K562 (cell line): ENCODE measurements around the gene BSDC1. TPM values are rescaled to one million over a fixed set of nuclear protein-coding genes. Genes with fewer than 3 reads are reported as not detected.

Experiments
- CREB1 ChIP-seq, 2 experiments: sonication (generic) in 1 of 2; formaldehyde crosslinking in 1 of 2; IDR thresholded peaks; 2 replicates each; pipeline versions ENCODE4 v1.6.1 to v1.8.0; 2012 to 2022; ENCODE audit warnings: inconsistent platforms in 1 of 2, mild to moderate bottlenecking in 1 of 2, missing genetic modification reagents in 1 of 2, moderate library complexity in 1 of 2
- FOXP4 ChIP-seq: sonication (generic); formaldehyde crosslinking; IDR thresholded peaks from 2 replicates; pipeline ENCODE4 v1.8.0; 2022; ENCODE audit warnings: mild to moderate bottlenecking, missing genetic modification reagents, borderline replicate concordance
- GTF2B ChIP-seq: IDR thresholded peaks from 2 replicates; pipeline ENCODE4 v1.6.1; 2011; ENCODE audit not compliant: insufficient read length; ENCODE audit errors: extremely low read depth
- HDAC8 ChIP-seq: fragments of 450-650 bp; IDR thresholded peaks from 2 replicates; pipeline ENCODE4 v1.6.1; 2016; ENCODE audit warnings: mild to moderate bottlenecking, missing genetic modification characterization, moderate library complexity, missing compliant biosample characterization
- MYNN ChIP-seq, 2 experiments: sonication (generic); formaldehyde crosslinking in 1 of 2; IDR thresholded peaks; 2 replicates each; pipeline versions ENCODE4 v1.5.0 to v1.6.1; 2016 to 2020; ENCODE audit warnings: antibody characterized with exemption in 1 of 2, missing genetic modification reagents in 1 of 2
- RHOXF2B ChIP-seq: fragments of 250-450 bp; sonication (Bioruptor Pico); conservative IDR thresholded peaks from 2 replicates; pipeline ENCODE4 v1.5.1; 2021
- SPI1 ChIP-seq: IDR thresholded peaks from 2 replicates; pipeline ENCODE4 v1.6.1; 2011; ENCODE audit warnings: low read depth, low read length, control low read depth, borderline replicate concordance
- TARDBP ChIP-seq: fragments of 450-650 bp; IDR thresholded peaks from 2 replicates; pipeline ENCODE4 v1.6.1; 2016
- U2AF2 ChIP-seq: fragments of 200-400 bp; formaldehyde crosslinking; optimal IDR thresholded peaks from 2 replicates; pipeline ENCODE3; 2017; ENCODE audit warnings: low read depth, mild to moderate bottlenecking, low read length
- ZFPM2 ChIP-seq: fragments of 250-450 bp; sonication (Bioruptor Pico); IDR thresholded peaks from 2 replicates; pipeline ENCODE4 v1.5.1; 2022; ENCODE audit warnings: mild to moderate bottlenecking
- ZNF408 ChIP-seq: fragments of 250-450 bp; sonication (Bioruptor Pico); IDR thresholded peaks from 2 replicates; pipeline ENCODE4 v1.4.0; 2020; ENCODE audit warnings: low read depth, mild to moderate bottlenecking, moderate library complexity
- ZSCAN29 ChIP-seq: fragments of 450-650 bp; IDR thresholded peaks from 2 replicates; pipeline ENCODE4 v1.6.1; 2017
- polyA plus RNA-seq, 8 experiments: library from polyadenylated mRNA; depleted of rRNA in 4 of 8; stranded (reverse) in 5 of 8; unstranded in 3 of 8; fragments of >200 nt; fragmentation: Nextera tagmentation in 2 of 8; fragmentation: Illumina TruSeq in 1 of 8; extraction: Ambion mirVana in 2 of 8; extraction: Trizol in 1 of 8; gene quantifications; 2 replicates each; pipeline versions ENCODE4 v1.2.1 to v1.2.3, GENCODE V29; 2011 to 2014; ENCODE audit warnings: inconsistent platforms in 1 of 8, missing spikeins in 1 of 8
- total RNA-seq, 7 experiments: library from RNA; depleted of rRNA in 6 of 7; stranded (reverse); fragments of >200 nt in 6 of 7; fragmentation: Illumina TruSeq in 2 of 7; extraction: Trizol in 2 of 7; gene quantifications; 2 replicates each; pipeline versions ENCODE4 v1.2.1 to v1.2.3, GENCODE V29; 2011 to 2021; ENCODE audit warnings: low replicate concordance in 1 of 7
- TF ChIP-seq, protein P1 (sequence below), 2 experiments: fragments of 150-350 bp in 1 of 2; IDR thresholded peaks; 2 replicates each; pipeline ENCODE4 v1.6.1; 2012 to 2016; ENCODE audit warnings: low read depth in 2 of 2, low read length in 2 of 2, mild to moderate bottlenecking in 1 of 2, moderate library complexity in 1 of 2
- TF ChIP-seq, protein P2 (sequence below): fragments of 450-650 bp; formaldehyde crosslinking; IDR thresholded peaks from 2 replicates; pipeline ENCODE4 v1.4.0; 2022; ENCODE audit warnings: missing genetic modification characterization
- TF ChIP-seq, protein P3 (sequence below): fragments of 450-650 bp; IDR thresholded peaks from 2 replicates; pipeline ENCODE4 v1.6.1; 2014; ENCODE audit warnings: low read depth, mild to moderate bottlenecking, moderate library complexity, borderline replicate concordance

Gene BSDC1
- total and polyA plus RNA-seq, 9 of the 15 experiments (the other 6 are each of a cell fraction or from before 2014, with no cell fraction given): 10.2 to 96.8 (median 73.1) TPM

- TF ChIP-seq, protein P1, sequence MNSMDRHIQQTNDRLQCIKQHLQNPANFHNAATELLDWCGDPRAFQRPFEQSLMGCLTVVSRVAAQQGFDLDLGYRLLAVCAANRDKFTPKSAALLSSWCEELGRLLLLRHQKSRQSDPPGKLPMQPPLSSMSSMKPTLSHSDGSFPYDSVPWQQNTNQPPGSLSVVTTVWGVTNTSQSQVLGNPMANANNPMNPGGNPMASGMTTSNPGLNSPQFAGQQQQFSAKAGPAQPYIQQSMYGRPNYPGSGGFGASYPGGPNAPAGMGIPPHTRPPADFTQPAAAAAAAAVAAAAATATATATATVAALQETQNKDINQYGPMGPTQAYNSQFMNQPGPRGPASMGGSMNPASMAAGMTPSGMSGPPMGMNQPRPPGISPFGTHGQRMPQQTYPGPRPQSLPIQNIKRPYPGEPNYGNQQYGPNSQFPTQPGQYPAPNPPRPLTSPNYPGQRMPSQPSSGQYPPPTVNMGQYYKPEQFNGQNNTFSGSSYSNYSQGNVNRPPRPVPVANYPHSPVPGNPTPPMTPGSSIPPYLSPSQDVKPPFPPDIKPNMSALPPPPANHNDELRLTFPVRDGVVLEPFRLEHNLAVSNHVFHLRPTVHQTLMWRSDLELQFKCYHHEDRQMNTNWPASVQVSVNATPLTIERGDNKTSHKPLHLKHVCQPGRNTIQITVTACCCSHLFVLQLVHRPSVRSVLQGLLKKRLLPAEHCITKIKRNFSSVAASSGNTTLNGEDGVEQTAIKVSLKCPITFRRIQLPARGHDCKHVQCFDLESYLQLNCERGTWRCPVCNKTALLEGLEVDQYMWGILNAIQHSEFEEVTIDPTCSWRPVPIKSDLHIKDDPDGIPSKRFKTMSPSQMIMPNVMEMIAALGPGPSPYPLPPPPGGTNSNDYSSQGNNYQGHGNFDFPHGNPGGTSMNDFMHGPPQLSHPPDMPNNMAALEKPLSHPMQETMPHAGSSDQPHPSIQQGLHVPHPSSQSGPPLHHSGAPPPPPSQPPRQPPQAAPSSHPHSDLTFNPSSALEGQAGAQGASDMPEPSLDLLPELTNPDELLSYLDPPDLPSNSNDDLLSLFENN (IDR thresholded peaks at IDR 0.05; ENCODE audit: low read depth in 2 of 2, low read length in 2 of 2): peak in 1 of 2 experiments; percentile 93; a peak in 2 of 4 replicates
- TF ChIP-seq CREB1 (IDR thresholded peaks at IDR 0.05): peak; percentile 74
- peak; percentile 57; the same call in 1 of the 2 replicates for TF ChIP-seq CREB1 (CRISPR knock-in tag; IDR thresholded peaks at IDR 0.05)
- TF ChIP-seq ZNF408 (CRISPR knock-in tag): no peak
- TF ChIP-seq RHOXF2B (CRISPR knock-in tag): no peak
- TF ChIP-seq U2AF2: no peak
- TF ChIP-seq, protein P2, sequence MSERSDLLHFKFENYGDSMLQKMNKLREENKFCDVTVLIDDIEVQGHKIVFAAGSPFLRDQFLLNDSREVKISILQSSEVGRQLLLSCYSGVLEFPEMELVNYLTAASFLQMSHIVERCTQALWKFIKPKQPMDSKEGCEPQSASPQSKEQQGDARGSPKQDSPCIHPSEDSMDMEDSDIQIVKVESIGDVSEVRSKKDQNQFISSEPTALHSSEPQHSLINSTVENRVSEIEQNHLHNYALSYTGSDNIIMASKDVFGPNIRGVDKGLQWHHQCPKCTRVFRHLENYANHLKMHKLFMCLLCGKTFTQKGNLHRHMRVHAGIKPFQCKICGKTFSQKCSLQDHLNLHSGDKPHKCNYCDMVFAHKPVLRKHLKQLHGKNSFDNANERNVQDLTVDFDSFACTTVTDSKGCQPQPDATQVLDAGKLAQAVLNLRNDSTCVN (CRISPR knock-in tag): no peak
- TF ChIP-seq ZFPM2 (CRISPR knock-in tag): no peak
- TF ChIP-seq, protein P3, sequence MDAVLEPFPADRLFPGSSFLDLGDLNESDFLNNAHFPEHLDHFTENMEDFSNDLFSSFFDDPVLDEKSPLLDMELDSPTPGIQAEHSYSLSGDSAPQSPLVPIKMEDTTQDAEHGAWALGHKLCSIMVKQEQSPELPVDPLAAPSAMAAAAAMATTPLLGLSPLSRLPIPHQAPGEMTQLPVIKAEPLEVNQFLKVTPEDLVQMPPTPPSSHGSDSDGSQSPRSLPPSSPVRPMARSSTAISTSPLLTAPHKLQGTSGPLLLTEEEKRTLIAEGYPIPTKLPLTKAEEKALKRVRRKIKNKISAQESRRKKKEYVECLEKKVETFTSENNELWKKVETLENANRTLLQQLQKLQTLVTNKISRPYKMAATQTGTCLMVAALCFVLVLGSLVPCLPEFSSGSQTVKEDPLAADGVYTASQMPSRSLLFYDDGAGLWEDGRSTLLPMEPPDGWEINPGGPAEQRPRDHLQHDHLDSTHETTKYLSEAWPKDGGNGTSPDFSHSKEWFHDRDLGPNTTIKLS: no peak
- TF ChIP-seq FOXP4 (CRISPR knock-in tag): no peak
- TF ChIP-seq TARDBP: no peak; the same call in 1 of the 2 replicates
- no peak for TF ChIP-seq HDAC8 (tag)
- TF ChIP-seq SPI1: peak; percentile 88
- no peak for TF ChIP-seq ZSCAN29
- no peak for TF ChIP-seq GTF2B
- TF ChIP-seq MYNN (IDR thresholded peaks at IDR 0.05): peak; percentile 88
- no peak for TF ChIP-seq MYNN (CRISPR knock-in tag; IDR thresholded peaks at IDR 0.05)
These were observed 3.1 kb downstream of the BSDC1 start (continued) for GRCh38 chr1:32390904-32391870.
